HepG2 (cell line): ENCODE data around the gene CYP27B1. TPM values are rescaled to one million over a fixed set of nuclear protein-coding genes. Genes with fewer than 3 reads are reported as not detected.

ENCODE experiments used
- ATAC-seq: fragments of 200-7000 bp; cut with Tn5 transposase; 3 replicates; pipeline ENCODE4 v1.9.1; 2020; ENCODE audit warnings: mild to moderate bottlenecking, moderate library complexity
- BruUV-seq: library from RNA; stranded (reverse); fragments of 400-500 nt; replicated peaks from 2 replicates; lab custom pipeline; 2021; lab: Mats Ljungman, UMichigan
- CTCF ChIA-PET: fragments of 300-600 bp; formaldehyde crosslinking; extraction: SDS; loops from one replicate; lab custom pipeline; 2021; ENCODE audit warnings: low total read pairs, inconsistent platforms, low intra/inter-chr PET ratio; lab: Yijun Ruan, JAX
- POLR2A ChIA-PET: fragments of 350-600 bp; sonication (Branson Sonifier 250); formaldehyde crosslinking; loops from one replicate; lab custom pipeline; 2020; ENCODE audit warnings: antibody characterized with exemption, inconsistent platforms; lab: Yijun Ruan, JAX
- DNase-seq: peaks from one replicate; pipeline ENCODE4 v3.0.0-alpha.2; 2015; ENCODE audit warnings: low spot score
- FAIRE-seq: peaks from 3 replicates; lab custom pipeline; 2011; peaks lifted over from hg19 to GRCh38; lab: Jason Lieb, UNC
- H2AFZ ChIP-seq: one replicate; pipeline ENCODE4 v1.6.1; 2011; ENCODE audit warnings: low read length, inconsistent platforms
- H3K27ac ChIP-seq: fragments of 300-600 bp; 3 replicates; pipeline ENCODE4 v1.8.0; 2011; ENCODE audit warnings: mixed run types, mild to moderate bottlenecking, mixed read lengths, low read length, inconsistent platforms; ENCODE audit not compliant: insufficient read depth; ENCODE audit errors: extremely low read length
- H3K27me3 ChIP-seq, 2 experiments: fragments of 200-600 bp in 1 of 2; 2 replicates in 1 of 2; 3 replicates in 1 of 2; pipeline versions ENCODE4 v1.6.0 to v1.8.0; 2011; ENCODE audit warnings: low read length in 2 of 2, mild to moderate bottlenecking in 2 of 2, moderate library complexity in 2 of 2, inconsistent platforms in 1 of 2; ENCODE audit not compliant: insufficient read depth in 2 of 2, control insufficient read depth in 1 of 2
- H3K36me3 ChIP-seq, 2 experiments: fragments of 200-600 bp in 1 of 2; replicated peaks in 1 of 2; 2 replicates in 1 of 2; 3 replicates in 1 of 2; pipeline versions ENCODE4 v1.5.1 to v1.8.0; 2011; ENCODE audit warnings: low read length in 2 of 2, inconsistent platforms in 1 of 2; ENCODE audit not compliant: insufficient read depth in 2 of 2, control insufficient read depth in 1 of 2
- H3K4me1 ChIP-seq: 2 replicates; pipeline ENCODE4 v1.5.1; 2012; ENCODE audit warnings: low read length, inconsistent platforms; ENCODE audit not compliant: insufficient read depth
- H3K4me2 ChIP-seq: 2 replicates; pipeline ENCODE4 v1.6.0; 2011; ENCODE audit warnings: low read depth, low read length, inconsistent platforms
- H3K4me3 ChIP-seq, 3 experiments: fragments of 200-600 bp in 1 of 3; sonication (generic), shearing (Covaris generic) in 1 of 3; replicated peaks in 1 of 3; 2 replicates each; pipeline ENCODE4 v1.5.1; 2011 to 2016; ENCODE audit warnings: low read length in 3 of 3, inconsistent platforms in 2 of 3, low read depth in 2 of 3, mild to moderate bottlenecking in 2 of 3, control low read depth in 1 of 3, mixed read lengths in 1 of 3; ENCODE audit not compliant: insufficient read depth in 1 of 3
- H3K79me2 ChIP-seq: one replicate; pipeline ENCODE4 v1.6.1; 2011; ENCODE audit warnings: low read length, inconsistent platforms; ENCODE audit not compliant: insufficient read depth
- H3K9ac ChIP-seq: 2 replicates; pipeline ENCODE4 v1.6.0; 2011; ENCODE audit warnings: mild to moderate bottlenecking, low read depth, low read length, inconsistent platforms; ENCODE audit not compliant: insufficient read depth
- H3K9me3 ChIP-seq: 2 replicates; pipeline ENCODE4 v1.5.1; 2012; ENCODE audit warnings: mild to moderate bottlenecking, low read length
- H4K20me1 ChIP-seq: 2 replicates; pipeline ENCODE4 v1.6.0; 2011; ENCODE audit warnings: inconsistent platforms, mild to moderate bottlenecking, low read length, moderate library complexity; ENCODE audit not compliant: insufficient read depth
- AHDC1 ChIP-seq: sonication (generic); formaldehyde crosslinking; IDR thresholded peaks from 2 replicates; pipeline ENCODE4 v1.5.1; 2020; ENCODE audit warnings: mild to moderate bottlenecking, missing genetic modification reagents, borderline replicate concordance
- CBFB ChIP-seq: sonication (generic); formaldehyde crosslinking; IDR thresholded peaks from 2 replicates; pipeline ENCODE4 v1.4.0; 2020; ENCODE audit warnings: missing genetic modification reagents
- HDAC1 ChIP-seq: sonication (generic); formaldehyde crosslinking; IDR thresholded peaks from 2 replicates; pipeline ENCODE4 v1.5.1; 2020; ENCODE audit warnings: mild to moderate bottlenecking, missing genetic modification reagents
- HNRNPLL ChIP-seq: fragments of 200-400 bp; formaldehyde crosslinking; IDR thresholded peaks from 2 replicates; pipeline ENCODE4 v1.6.1; 2017; ENCODE audit warnings: mild to moderate bottlenecking, low read depth, low read length; ENCODE audit not compliant: poor library complexity, severe bottlenecking
- ZBTB21 ChIP-seq: sonication (generic); formaldehyde crosslinking; IDR thresholded peaks from 2 replicates; pipeline ENCODE4 v1.4.0; 2020; ENCODE audit warnings: missing genetic modification reagents
- ZBTB43 ChIP-seq: sonication (generic); formaldehyde crosslinking; conservative IDR thresholded peaks from 2 replicates; pipeline ENCODE4 v1.4.0; 2020; ENCODE audit warnings: missing genetic modification reagents
- ZKSCAN1 ChIP-seq: fragments of 150-350 bp; IDR thresholded peaks from 2 replicates; pipeline ENCODE4 v1.6.1; 2014; ENCODE audit warnings: low read length
- ZNF235 ChIP-seq: sonication (generic); formaldehyde crosslinking; IDR thresholded peaks from 2 replicates; pipeline ENCODE4 v1.8.1; 2023; ENCODE audit warnings: mild to moderate bottlenecking, missing genetic modification reagents, borderline replicate concordance
- ZNF256 ChIP-seq: sonication (generic); formaldehyde crosslinking; conservative IDR thresholded peaks from 2 replicates; pipeline ENCODE4 v1.4.0; 2020; ENCODE audit warnings: missing genetic modification reagents
- ZNF598 ChIP-seq: sonication (generic); formaldehyde crosslinking; IDR thresholded peaks from 2 replicates; pipeline ENCODE4 v1.5.1; 2020; ENCODE audit warnings: mild to moderate bottlenecking, missing genetic modification reagents, borderline replicate concordance
- ZNF710 ChIP-seq: sonication (generic); formaldehyde crosslinking; IDR thresholded peaks from 2 replicates; pipeline ENCODE4 v1.5.0; 2020; ENCODE audit warnings: mild to moderate bottlenecking, missing genetic modification reagents, borderline replicate concordance
- ZNF782 ChIP-seq: sonication (generic); formaldehyde crosslinking; IDR thresholded peaks from 2 replicates; pipeline ENCODE4 v1.4.0; 2020; ENCODE audit warnings: missing genetic modification reagents, mild to moderate bottlenecking, borderline replicate concordance
- WGBS: methylation state at CpG from one replicate; pipeline ENCODE4 v1.1.6; 2017; ENCODE audit warnings: low lambda C conversion rate; 5-methylcytosine and 5-hydroxymethylcytosine counted together
- in situ Hi-C: cut with HindIII; loops from 2 replicates; pipeline ENCODE4 v1.10.0; 2017; ENCODE audit warnings: low pct_unique_long_range_greater_than_20kb; ENCODE audit not compliant: extremely low pct_ligation_motif_present
- intact Hi-C: fragments of 100-400 bp; cut with micrococcal nuclease; formaldehyde crosslinking; loops from one replicate; pipeline ENCODE4 v1.10.0; 2022; ENCODE audit not compliant: unreplicated experiment
- polyA plus RNA-seq, 8 experiments: library from polyadenylated mRNA; depleted of rRNA in 3 of 8; stranded (reverse) in 7 of 8; unstranded in 1 of 8; fragments of >200 nt; fragmentation: Illumina TruSeq in 4 of 8; extraction: Trizol in 4 of 8; gene quantifications; 2 replicates each; pipeline versions ENCODE4 v1.2.1 to v1.2.3, GENCODE V29; 2011 to 2016; ENCODE audit warnings: low read depth in 4 of 8, missing spikeins in 1 of 8, mixed read lengths in 1 of 8; ENCODE audit not compliant: insufficient read depth in 1 of 8
- total RNA-seq, 5 experiments: library from RNA; depleted of rRNA; stranded (reverse); fragments of >200 nt; fragmentation: Illumina TruSeq; extraction: Trizol; gene quantifications; 2 replicates each; pipeline ENCODE4 v1.2.3, GENCODE V29; 2016; ENCODE audit warnings: low read depth in 1 of 5

The CYP27B1 gene
- total and polyA plus RNA-seq, 2 of the 13 experiments (the other 11 are each of a cell fraction or from before 2014, with no cell fraction given), result 2.3 to 3.0 TPM

GRCh38 chr12:57753756-57754337, 13.0 kb downstream of the CYP27B1 start:
- H3K9ac ChIP-seq, result no peak overlapping the region
- peaks cover 24% of the 10 kb centered on the region for H3K79me2 ChIP-seq
- no peak overlapping the region for H2AFZ ChIP-seq
- H3K27me3 ChIP-seq, result no peaks in the 10 kb centered on the region; a peak in 1 of 5 replicates
- 16% methylated on average over 1 of the region's 1 CpG for WGBS
- H3K4me2 ChIP-seq, result peak overlapping the region; percentile 80; the same call in 1 of the 2 replicates
- FAIRE-seq, result no peak
- no peak for DNase-seq
- in situ Hi-C loops (no loop called here), intact Hi-C loops (no loop called here)
- H3K36me3 ChIP-seq, result peaks cover 8 to 15% of the 10 kb centered on the region in 2 experiments; a peak in 4 of 5 replicates
- H4K20me1 ChIP-seq, result 0 out of 2 replicates have a peak, but pooled peaks cover 5% of the 10 kb centered on the region
- peaks cover 43% of the 10 kb centered on the region for H3K4me1 ChIP-seq
- no peak for ATAC-seq
- ChIA-PET POLR2A (interaction anchor here (1.1 to 1.2 kb wide), 2 partner anchors 9 to 18 kb away, joined by 4 to 6 read pairs; partner anchors contain the start of genes EEF1AKMT3, METTL1 and TSPAN31), CTCF (no interaction called here)
- no peaks in the 10 kb centered on the region for H3K9me3 ChIP-seq
- BruUV-seq, result no TSS peak
- peak overlapping the region in 2 of 3 experiments; percentile 81 to 82; a peak in 2 of 6 replicates for H3K4me3 ChIP-seq
- peak overlapping the region; percentile 30 for H3K27ac ChIP-seq
- TF ChIP-seq HDAC1 (CRISPR knock-in tag) (no peak), ZBTB43 (no peak), ZBTB21 (CRISPR knock-in tag) (no peak), AHDC1 (CRISPR knock-in tag) (no peak), HNRNPLL (no peak), ZKSCAN1 (no peak), ZNF256 (CRISPR knock-in tag) (no peak), ZNF782 (CRISPR knock-in tag) (no peak), ZNF235 (CRISPR knock-in tag) (no peak), ZNF598 (CRISPR knock-in tag) (no peak), ZNF710 (CRISPR knock-in tag) (no peak), CBFB (no peak)
